ENCODE results near the gene GRIK2. TPM values are rescaled to one million over a fixed set of nuclear protein-coding genes. Genes with fewer than 3 reads are reported as not detected.

GRIK2 gene
- total RNA-seq, 1 experiment from 2014 or later = 0.70 TPM

DNA sequence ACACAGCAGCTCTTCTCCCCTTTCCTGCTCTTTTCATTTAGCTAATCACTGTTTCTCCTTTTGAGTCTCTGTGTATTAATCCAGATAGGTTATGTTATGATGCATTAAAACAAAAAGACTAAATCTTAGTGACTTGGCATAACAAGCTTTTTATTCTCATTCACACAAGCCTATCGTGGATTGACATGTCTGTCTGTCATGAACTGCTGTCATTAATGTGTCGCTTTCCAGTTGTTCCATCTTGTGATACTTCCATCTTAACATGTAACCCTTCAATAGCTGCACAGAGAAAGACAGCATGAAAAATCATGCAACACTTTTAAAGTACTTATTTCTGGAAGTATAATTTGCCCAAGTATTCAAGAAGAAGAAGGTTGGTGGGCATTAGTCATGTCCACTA is 128.7 kb downstream of the GRIK2 start:
- Mint-ChIP-seq H3K4me1 (no peaks in the 10 kb centered on the region), H3K4me3 (no peak overlapping the region), H3K36me3 (ENCODE audit: insufficient read depth in 1 of 3, low read depth in 3 of 3) (no peaks in the 10 kb centered on the region), H3K9me3 (no peaks in the 10 kb centered on the region), H3K27ac (no peak overlapping the region), H3K27me3 (ENCODE audit: low read depth) (no peaks in the 10 kb centered on the region)
- no peak overlapping the region for H2BK12ac ChIP-seq (ENCODE audit: insufficient read length, low read depth, low read length)
- H3K56ac ChIP-seq (ENCODE audit: insufficient read length, low read depth, low read length) = no peak overlapping the region
- no peaks in the 10 kb centered on the region for H3K23me2 ChIP-seq (ENCODE audit: insufficient read length, low read depth, low read length, poor library complexity, severe bottlenecking)
- WGBS (ENCODE audit: extremely low coverage, insufficient read length, low lambda C conversion rate) = no CpG with 5 or more reads among the region's 2 CpGs
- H3K23ac ChIP-seq (ENCODE audit: insufficient read length, low read depth, low read length) = no peak overlapping the region
- no peak overlapping the region for H4K91ac ChIP-seq (ENCODE audit: insufficient read length, low read depth, low read length)
- H3K4me2 ChIP-seq (ENCODE audit: insufficient read depth, insufficient read length, low read length) = no peak overlapping the region
- no peaks in the 10 kb centered on the region for H3K9me3 ChIP-seq (ENCODE audit: control insufficient read depth, low read depth, low read length)
- H3K79me1 ChIP-seq (ENCODE audit: insufficient read depth, low read depth, low read length, poor library complexity, severe bottlenecking) = no peaks in the 10 kb centered on the region
- H2AK5ac ChIP-seq (ENCODE audit: insufficient read length, low read length) = no peak overlapping the region
- no peak overlapping the region for H2BK20ac ChIP-seq (ENCODE audit: low read depth, low read length, poor library complexity, severe bottlenecking)
- H4K5ac ChIP-seq (ENCODE audit: insufficient read length, low read depth, low read length) = no peak overlapping the region
- H2BK120ac ChIP-seq (ENCODE audit: low read depth, low read length, poor library complexity, severe bottlenecking) = no peak overlapping the region
- H3K27ac ChIP-seq (ENCODE audit: insufficient read length, low read depth, low read length) = no peak overlapping the region
- H3K79me2 ChIP-seq (ENCODE audit: insufficient read depth, low read length) = no peaks in the 10 kb centered on the region
- no peaks in the 10 kb centered on the region for H3K27me3 ChIP-seq (ENCODE audit: insufficient read depth, low read length)
- no peak overlapping the region for H2BK15ac ChIP-seq (ENCODE audit: low read depth, low read length)
- no peak overlapping the region for H3K18ac ChIP-seq (ENCODE audit: insufficient read length, low read depth, low read length)
- no peak for DNase-seq
- H3T11ph ChIP-seq (ENCODE audit: low read length) = no peak overlapping the region
- H3K9ac ChIP-seq (ENCODE audit: extremely low read depth, insufficient read length, low read length) = no peak overlapping the region
- no peak overlapping the region for H3K4ac ChIP-seq (ENCODE audit: low read depth, low read length)
- H2BK5ac ChIP-seq (ENCODE audit: insufficient read length, low read length) = no peak overlapping the region
- H3K4me1 ChIP-seq (ENCODE audit: insufficient read depth, low read length) = no peaks in the 10 kb centered on the region
- H2AFZ ChIP-seq (ENCODE audit: low read length) = no peak overlapping the region
- no peak overlapping the region for H4K8ac ChIP-seq (replicated peaks; ENCODE audit: insufficient read length, low read depth, low read length)
- no peak overlapping the region for H3K14ac ChIP-seq (ENCODE audit: insufficient read depth, low read length)
- H4K20me1 ChIP-seq (ENCODE audit: control insufficient read depth, insufficient read depth, insufficient read length) = no peaks in the 10 kb centered on the region
- TF ChIP-seq CTCF (conservative IDR thresholded peaks at IDR 0.05) = no peak

All from H9 (cell line).